Kidney (tissue), 14 donors: Measurements from ENCODE around the gene DNAJA1. TPM values are rescaled to one million over a fixed set of nuclear protein-coding genes. Genes with fewer than 3 reads are reported as not detected.

Source experiments
- DNase-seq, 5 donors: peaks; one replicate each; pipeline ENCODE4 v3.0.0-alpha.2; 2013 to 2020
- FAIRE-seq: peaks from 2 replicates; lab custom pipeline; 2012; peaks lifted over from hg19 to GRCh38; lab: Jason Lieb, UNC
- H3K27ac ChIP-seq, 2 donors: one replicate each; pipeline ENCODE4 v1.7.0; 2013; ENCODE audit warnings: low read depth in 2 of 2, low read length in 2 of 2, inconsistent platforms in 1 of 2
- H3K27me3 ChIP-seq: one replicate; pipeline ENCODE4 v1.7.1; 2013; ENCODE audit warnings: low read length, inconsistent platforms; ENCODE audit not compliant: control insufficient read depth, insufficient read depth
- H3K36me3 ChIP-seq, 3 donors: one replicate each; pipeline versions ENCODE4 v1.7.0 to v1.7.1; 2013; ENCODE audit warnings: low read length in 3 of 3, control low read depth in 1 of 3, inconsistent platforms in 1 of 3; ENCODE audit not compliant: insufficient read depth in 3 of 3, control insufficient read depth in 2 of 3
- H3K4me1 ChIP-seq, 3 donors: one replicate each; pipeline versions ENCODE4 v1.7.0 to v1.7.1; 2013; ENCODE audit warnings: low read length in 3 of 3, inconsistent platforms in 1 of 3, low read depth in 1 of 3; ENCODE audit not compliant: control insufficient read depth in 2 of 3, insufficient read depth in 2 of 3
- H3K4me3 ChIP-seq, 3 donors: one replicate each; pipeline versions ENCODE4 v1.7.0 to v1.8.1; 2013; ENCODE audit warnings: low read length in 3 of 3, control low read depth in 1 of 3, inconsistent platforms in 1 of 3
- H3K9ac ChIP-seq, 3 donors: one replicate each; pipeline versions ENCODE4 v1.7.0 to v1.7.1; 2013; ENCODE audit warnings: low read length in 3 of 3, control low read depth in 1 of 3, inconsistent platforms in 1 of 3
- H3K9me3 ChIP-seq, 3 donors: one replicate each; pipeline versions ENCODE4 v1.7.0 to v1.7.1; 2013; ENCODE audit warnings: low read length in 3 of 3, control low read depth in 1 of 3, inconsistent platforms in 1 of 3; ENCODE audit not compliant: control insufficient read depth in 2 of 3, insufficient read depth in 1 of 3
- intact Hi-C: fragments of 100-400 bp; cut with DNase I; formaldehyde crosslinking; loops from one replicate; pipeline ENCODE4 v1.11.1; 2022
- polyA plus RNA-seq: library from polyadenylated mRNA; stranded (reverse); fragments of 350-450 nt; fragmentation: Illumina TruSeq; extraction: RNeasy Lipid Tissue Mini Kit (QIAGEN cat#74804); gene quantifications from one replicate; pipeline ENCODE4 v1.2.3, GENCODE V29; 2014; ENCODE audit warnings: low read depth, low replicate concordance; ENCODE audit not compliant: insufficient read depth
- total RNA-seq: library from RNA; stranded (reverse); fragmentation: NEBNext Ultra II Directional; extraction: Animal tissue kit (Norgen Biotek cat#: 25700); gene quantifications from one replicate; pipeline ENCODE4 v1.2.1, GENCODE V29; 2021
- TF ChIP-seq, protein P1 (sequence below): IDR thresholded peaks from 3 replicates; pipeline ENCODE4 v1.5.1; 2012; ENCODE audit warnings: mild to moderate bottlenecking, moderate library complexity, borderline replicate concordance; ENCODE audit not compliant: insufficient read depth; ENCODE audit errors: extremely low read depth
- donor health status: control.
- donor health status: control.
- donor health status: control.
- donor health status: control.
- donor health status: control.
- donor health status: DM: yes; HTN: yes; CAD: no.
- donor health status: Normal renal cell carcinoma (clear cell type).

DNAJA1 gene
- total and polyA plus RNA-seq, 2 donors from 2014 or later = 105 to 132 TPM

DNA sequence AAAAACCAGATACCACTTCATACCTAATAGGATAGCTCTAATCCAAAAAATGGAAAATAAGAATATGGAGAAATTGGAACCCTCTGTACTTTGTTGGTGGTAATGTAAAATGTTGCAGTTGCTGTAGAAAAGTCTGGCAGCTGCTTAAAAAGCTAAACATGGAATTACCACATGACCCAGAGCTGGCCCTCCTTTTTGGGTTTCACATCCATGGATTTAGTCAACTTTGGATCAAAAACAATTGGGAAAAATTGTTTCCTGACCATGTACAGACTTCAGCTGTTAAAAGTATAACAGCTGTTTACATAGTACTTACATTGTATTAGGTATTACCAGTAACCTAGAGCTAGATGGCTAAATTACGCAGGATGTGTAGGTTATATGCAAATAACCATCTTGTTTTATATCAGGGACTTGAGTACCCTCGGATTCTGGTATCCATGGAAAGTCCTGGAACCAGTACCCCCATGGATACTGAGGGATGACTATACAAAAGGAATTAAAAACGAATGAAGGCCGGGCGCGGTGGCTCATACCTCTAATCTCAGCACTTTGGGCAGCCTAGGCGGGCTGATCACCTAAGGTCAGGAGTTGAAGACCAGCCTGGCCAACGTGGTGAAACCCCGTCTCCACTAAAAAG is 15.8 kb downstream of the DNAJA1 start:
- no peak overlapping the region for H3K4me3 ChIP-seq
- H3K4me1 ChIP-seq = peaks cover 0 to 9% (median 0%) of the 10 kb centered on the region in 3 donors
- intact Hi-C loops = no loop called here
- no peak overlapping the region for H3K27ac ChIP-seq
- no peaks in the 10 kb centered on the region for H3K27me3 ChIP-seq
- no peaks in the 10 kb centered on the region for H3K9me3 ChIP-seq
- H3K9ac ChIP-seq = no peak overlapping the region
- DNase-seq (no peak), FAIRE-seq (no peak)
- TF ChIP-seq, protein P1, sequence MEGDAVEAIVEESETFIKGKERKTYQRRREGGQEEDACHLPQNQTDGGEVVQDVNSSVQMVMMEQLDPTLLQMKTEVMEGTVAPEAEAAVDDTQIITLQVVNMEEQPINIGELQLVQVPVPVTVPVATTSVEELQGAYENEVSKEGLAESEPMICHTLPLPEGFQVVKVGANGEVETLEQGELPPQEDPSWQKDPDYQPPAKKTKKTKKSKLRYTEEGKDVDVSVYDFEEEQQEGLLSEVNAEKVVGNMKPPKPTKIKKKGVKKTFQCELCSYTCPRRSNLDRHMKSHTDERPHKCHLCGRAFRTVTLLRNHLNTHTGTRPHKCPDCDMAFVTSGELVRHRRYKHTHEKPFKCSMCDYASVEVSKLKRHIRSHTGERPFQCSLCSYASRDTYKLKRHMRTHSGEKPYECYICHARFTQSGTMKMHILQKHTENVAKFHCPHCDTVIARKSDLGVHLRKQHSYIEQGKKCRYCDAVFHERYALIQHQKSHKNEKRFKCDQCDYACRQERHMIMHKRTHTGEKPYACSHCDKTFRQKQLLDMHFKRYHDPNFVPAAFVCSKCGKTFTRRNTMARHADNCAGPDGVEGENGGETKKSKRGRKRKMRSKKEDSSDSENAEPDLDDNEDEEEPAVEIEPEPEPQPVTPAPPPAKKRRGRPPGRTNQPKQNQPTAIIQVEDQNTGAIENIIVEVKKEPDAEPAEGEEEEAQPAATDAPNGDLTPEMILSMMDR = no peak
- peaks cover 14 to 38% (median 25%) of the 10 kb centered on the region in 3 donors for H3K36me3 ChIP-seq

DNA sequence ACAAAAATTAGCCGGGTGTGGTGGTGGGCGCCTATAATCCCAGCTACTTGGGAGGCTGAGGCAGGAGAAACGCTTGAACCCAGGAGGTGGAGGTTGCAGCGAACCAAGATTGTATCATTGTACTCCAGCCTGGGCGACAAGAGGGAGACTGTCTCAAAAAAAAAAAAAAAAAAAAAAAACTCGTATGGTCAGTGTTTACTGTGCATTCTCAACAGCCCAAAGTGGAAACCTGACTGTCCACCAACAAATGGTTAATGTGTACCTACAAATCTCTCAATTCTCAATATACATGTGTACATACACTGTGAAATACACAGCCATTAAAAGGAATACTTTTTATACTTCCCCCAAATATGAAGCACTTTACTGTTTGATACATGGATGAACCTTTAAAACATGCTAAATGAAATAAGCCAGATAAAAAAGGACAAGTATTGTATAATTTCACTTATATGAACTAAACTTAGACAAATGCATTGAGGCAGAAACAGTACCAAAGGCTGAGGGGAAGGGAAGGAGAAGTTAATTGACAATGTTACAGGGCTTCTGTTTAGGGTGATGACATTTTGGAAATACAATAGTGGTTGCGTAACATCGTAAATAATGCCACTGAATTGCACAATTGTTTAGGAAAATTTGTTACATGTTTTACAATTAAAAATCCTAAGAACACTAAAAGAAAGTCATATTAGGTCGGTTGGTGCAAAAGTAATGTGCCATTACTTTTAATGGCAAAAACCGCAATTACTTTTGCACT is 16.5 kb downstream of the DNAJA1 start:
- TF ChIP-seq, protein P1 = no peak
- H3K9ac ChIP-seq = no peak overlapping the region
- FAIRE-seq (no peak), DNase-seq (no peak)
- peaks cover 0 to 9% (median 0%) of the 10 kb centered on the region in 3 donors for H3K4me1 ChIP-seq
- no peaks in the 10 kb centered on the region for H3K9me3 ChIP-seq
- H3K36me3 ChIP-seq = peaks cover 13 to 35% (median 23%) of the 10 kb centered on the region in 3 donors
- H3K27ac ChIP-seq = no peak overlapping the region
- no peaks in the 10 kb centered on the region for H3K27me3 ChIP-seq
- intact Hi-C loops = no loop called here
- no peak overlapping the region for H3K4me3 ChIP-seq

DNA sequence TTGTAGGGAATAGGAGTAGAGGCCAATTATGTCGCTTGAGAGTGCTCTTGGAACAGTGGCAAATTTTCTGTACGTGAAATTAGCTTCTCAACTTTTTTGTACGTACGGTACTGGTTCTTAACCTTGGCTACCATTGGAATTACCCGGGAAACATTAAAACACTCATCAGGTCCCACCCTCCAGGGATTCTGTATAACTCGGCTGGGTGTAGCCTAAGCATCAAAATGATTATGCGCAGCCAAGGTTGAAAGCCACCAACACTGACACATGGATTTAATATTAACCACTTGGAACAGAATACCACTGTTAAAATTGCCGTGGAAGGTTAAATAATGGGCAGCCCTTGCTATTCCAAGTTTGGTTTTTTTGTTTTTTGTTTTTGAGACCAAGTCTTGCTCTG is 17.4 kb downstream of the DNAJA1 start:
- TF ChIP-seq, protein P1 = no peak
- intact Hi-C loops = no loop called here
- peaks cover 13 to 31% (median 17%) of the 10 kb centered on the region in 3 donors for H3K36me3 ChIP-seq
- no peak overlapping the region for H3K9ac ChIP-seq
- no peak overlapping the region for H3K4me3 ChIP-seq
- no peaks in the 10 kb centered on the region for H3K9me3 ChIP-seq
- FAIRE-seq (no peak), DNase-seq (peak in 1 of 5 donors; percentile 19)
- H3K4me1 ChIP-seq = peaks cover 0 to 9% (median 0%) of the 10 kb centered on the region in 3 donors
- no peaks in the 10 kb centered on the region for H3K27me3 ChIP-seq
- H3K27ac ChIP-seq = no peak overlapping the region
